ENCODE measurements around the gene PARD3B.

The PARD3B gene

DNA sequence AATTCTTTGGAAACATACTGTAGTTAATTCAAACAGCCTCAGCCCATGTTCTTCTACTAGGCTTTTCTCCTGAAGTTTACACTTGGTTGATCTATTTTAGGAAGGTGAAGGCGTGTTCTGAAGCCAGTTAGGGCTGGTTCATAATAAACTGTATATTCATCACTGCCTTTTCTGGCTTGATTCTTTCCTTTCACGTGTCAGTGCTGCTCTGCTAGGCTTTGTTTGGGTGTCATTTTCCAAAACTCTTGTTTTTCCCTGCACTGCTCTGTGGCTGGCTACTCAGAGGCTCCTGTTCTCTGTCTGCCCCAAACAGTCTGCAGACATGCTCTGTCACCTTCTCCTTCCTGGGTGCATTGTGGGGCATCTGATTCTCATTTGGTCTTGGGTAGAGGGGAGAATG, 136.1 kb downstream of the PARD3B start:
- Histone ChIP-seq H3K4me3 (ENCODE audit: low read length) (no peak overlapping the region), H3K4me1 (ENCODE audit: control insufficient read depth, insufficient read depth, low read length) (peaks cover 20% of the 10 kb centered on the region), H3K9me3 (replicated peaks; ENCODE audit: low read length) (no peaks in the 10 kb centered on the region), H3K9ac (ENCODE audit: low read depth, low read length) (peak overlapping the region; percentile 35), H3K4me2 (ENCODE audit: low read length) (no peak overlapping the region), H3K27me3 (ENCODE audit: control insufficient read depth, insufficient read depth, low read length) (no peaks in the 10 kb centered on the region), H3K36me3 (ENCODE audit: insufficient read depth, low read length) (no peaks in the 10 kb centered on the region)

DNA sequence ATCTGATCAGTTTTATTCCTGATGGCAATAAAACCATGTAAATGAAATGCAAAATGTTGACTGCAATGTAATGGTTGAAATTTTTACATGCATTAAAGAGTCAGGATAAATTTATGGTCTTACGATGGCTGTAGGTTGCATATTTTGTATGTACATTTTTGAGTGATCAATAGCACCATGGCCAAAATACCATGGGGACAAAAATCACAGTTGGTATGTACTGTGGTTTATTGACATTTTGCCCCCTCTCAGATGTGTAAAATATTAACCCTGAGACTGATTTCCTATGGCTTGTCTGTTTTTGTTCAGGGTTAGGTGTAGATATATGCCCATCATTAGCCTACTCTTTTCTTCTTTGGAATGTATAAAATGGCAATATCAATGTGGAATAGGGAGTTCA, 138.1 kb downstream of the PARD3B start:
- no peaks in the 10 kb centered on the region for H3K9me3 ChIP-seq (replicated peaks; ENCODE audit: low read length)
- H3K36me3 ChIP-seq (ENCODE audit: insufficient read depth, low read length), result no peaks in the 10 kb centered on the region
- H3K4me1 ChIP-seq (ENCODE audit: control insufficient read depth, insufficient read depth, low read length), result peaks cover 20% of the 10 kb centered on the region
- no peak overlapping the region for H3K4me2 ChIP-seq (ENCODE audit: low read length)
- H3K9ac ChIP-seq (ENCODE audit: low read depth, low read length), result no peak overlapping the region
- no peak overlapping the region for H3K4me3 ChIP-seq (ENCODE audit: low read length)
- H3K27me3 ChIP-seq (ENCODE audit: control insufficient read depth, insufficient read depth, low read length), result no peaks in the 10 kb centered on the region

DNA sequence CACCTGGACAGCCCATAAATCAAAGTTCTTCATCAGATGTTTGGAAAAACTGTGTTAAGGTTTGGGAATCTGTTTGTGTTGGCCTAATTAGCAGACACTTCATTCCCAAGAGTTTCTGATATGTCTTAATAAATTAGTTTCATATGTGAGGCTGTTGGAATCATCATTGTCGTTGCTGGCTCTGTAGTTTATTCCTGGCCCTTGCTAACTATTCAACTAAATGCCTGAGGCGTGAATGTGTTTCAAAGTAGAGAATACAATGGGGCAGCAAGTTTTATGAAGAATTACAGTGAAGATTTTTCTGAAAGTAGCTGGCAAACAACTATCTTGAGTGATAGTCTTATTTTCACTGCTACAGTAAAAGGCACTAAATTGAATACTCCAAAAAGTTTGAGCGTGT, 141.1 kb downstream of the PARD3B start:
- no peak overlapping the region for H3K4me3 ChIP-seq (ENCODE audit: low read length)
- no peaks in the 10 kb centered on the region for H3K9me3 ChIP-seq (replicated peaks; ENCODE audit: low read length)
- H3K4me2 ChIP-seq (ENCODE audit: low read length), result no peak overlapping the region
- H3K27me3 ChIP-seq (ENCODE audit: control insufficient read depth, insufficient read depth, low read length), result no peaks in the 10 kb centered on the region
- no peak overlapping the region for H3K9ac ChIP-seq (ENCODE audit: low read depth, low read length)
- no peaks in the 10 kb centered on the region for H3K36me3 ChIP-seq (ENCODE audit: insufficient read depth, low read length)
- peaks cover 6% of the 10 kb centered on the region for H3K4me1 ChIP-seq (ENCODE audit: control insufficient read depth, insufficient read depth, low read length)

DNA sequence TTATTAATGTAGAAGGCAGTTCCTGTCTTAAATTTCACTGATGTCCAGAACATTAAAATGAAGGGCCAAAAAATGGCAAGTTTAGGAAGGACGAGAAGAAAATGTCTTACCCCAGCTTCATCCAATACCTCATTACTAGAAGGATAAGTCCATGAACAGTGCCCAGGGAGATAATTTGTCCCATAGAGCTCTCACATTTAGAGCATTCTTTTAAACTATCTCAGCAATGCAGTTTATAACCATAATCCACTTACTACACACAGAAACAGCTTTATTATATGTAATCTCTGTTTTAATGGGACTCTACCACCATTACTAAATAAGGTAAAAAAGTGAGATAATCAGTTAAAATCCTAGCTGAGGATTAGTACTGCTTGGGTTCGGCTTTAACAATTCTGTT, 142.5 kb downstream of the PARD3B start:
- Histone ChIP-seq H3K36me3 (ENCODE audit: insufficient read depth, low read length) (no peaks in the 10 kb centered on the region), H3K27me3 (ENCODE audit: control insufficient read depth, insufficient read depth, low read length) (no peaks in the 10 kb centered on the region), H3K4me3 (ENCODE audit: low read length) (no peak overlapping the region), H3K9me3 (replicated peaks; ENCODE audit: low read length) (no peaks in the 10 kb centered on the region), H3K4me1 (ENCODE audit: control insufficient read depth, insufficient read depth, low read length) (no peaks in the 10 kb centered on the region), H3K9ac (ENCODE audit: low read depth, low read length) (no peak overlapping the region), H3K4me2 (ENCODE audit: low read length) (no peak overlapping the region)

DNA sequence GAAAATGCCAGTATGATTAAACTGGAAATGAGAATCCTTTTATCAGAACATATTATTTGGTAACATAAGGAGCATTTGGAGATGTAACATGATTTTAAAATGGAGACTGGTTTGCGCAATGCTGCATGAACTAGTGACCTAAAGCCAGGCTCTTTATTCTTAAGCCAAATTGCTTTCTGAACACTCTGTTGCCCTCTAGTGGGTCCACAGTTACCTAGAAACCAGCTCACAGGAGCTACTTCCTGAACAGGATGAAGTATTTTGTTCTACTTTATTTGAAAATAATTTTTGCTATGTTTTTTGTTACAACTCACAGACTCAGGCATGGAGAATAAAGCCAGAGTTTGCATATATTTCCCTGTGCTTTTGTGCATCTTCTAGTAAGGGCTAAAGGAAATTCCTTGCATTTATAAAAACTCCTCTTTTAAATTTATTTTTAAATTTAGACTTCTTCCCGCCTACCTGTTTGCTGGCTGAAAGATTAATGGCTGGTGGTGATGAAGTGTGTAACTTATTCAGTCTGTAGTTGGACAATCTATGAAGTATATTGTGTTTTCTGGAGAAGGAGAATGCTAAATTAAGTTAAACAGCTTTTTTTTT, 146.7 kb downstream of the PARD3B start:
- Histone ChIP-seq H3K9me3 (replicated peaks; ENCODE audit: low read length) (no peaks in the 10 kb centered on the region), H3K9ac (ENCODE audit: low read depth, low read length) (no peak overlapping the region), H3K4me2 (ENCODE audit: low read length) (no peak overlapping the region), H3K4me1 (ENCODE audit: control insufficient read depth, insufficient read depth, low read length) (no peaks in the 10 kb centered on the region), H3K27me3 (ENCODE audit: control insufficient read depth, insufficient read depth, low read length) (no peaks in the 10 kb centered on the region), H3K4me3 (ENCODE audit: low read length) (no peak overlapping the region), H3K36me3 (ENCODE audit: insufficient read depth, low read length) (no peaks in the 10 kb centered on the region)

DNA sequence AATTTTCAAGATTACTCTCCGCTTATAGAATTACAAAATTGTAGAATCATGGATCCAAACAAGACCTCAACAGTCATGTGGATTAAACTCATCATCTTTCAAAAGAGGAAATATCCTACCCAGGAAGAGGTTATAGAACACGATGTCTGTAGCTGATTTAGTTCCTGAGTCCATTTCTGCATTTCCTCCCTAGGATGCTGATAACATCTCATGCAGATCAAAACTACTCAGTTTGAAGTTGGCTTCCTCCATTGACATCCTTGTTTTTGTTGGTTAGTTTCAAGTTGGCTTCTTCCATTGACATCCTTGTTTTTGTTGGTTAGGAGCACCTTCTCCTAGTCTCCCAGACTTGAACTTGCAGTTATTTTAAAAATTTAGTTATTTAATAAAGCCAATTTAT, 147.5 kb downstream of the PARD3B start:
- no peaks in the 10 kb centered on the region for H3K27me3 ChIP-seq (ENCODE audit: control insufficient read depth, insufficient read depth, low read length)
- H3K9me3 ChIP-seq (replicated peaks; ENCODE audit: low read length), result no peaks in the 10 kb centered on the region
- no peaks in the 10 kb centered on the region for H3K36me3 ChIP-seq (ENCODE audit: insufficient read depth, low read length)
- H3K4me2 ChIP-seq (ENCODE audit: low read length), result no peak overlapping the region
- H3K4me1 ChIP-seq (ENCODE audit: control insufficient read depth, insufficient read depth, low read length), result no peaks in the 10 kb centered on the region
- no peak overlapping the region for H3K9ac ChIP-seq (ENCODE audit: low read depth, low read length)
- H3K4me3 ChIP-seq (ENCODE audit: low read length), result no peak overlapping the region

DNA sequence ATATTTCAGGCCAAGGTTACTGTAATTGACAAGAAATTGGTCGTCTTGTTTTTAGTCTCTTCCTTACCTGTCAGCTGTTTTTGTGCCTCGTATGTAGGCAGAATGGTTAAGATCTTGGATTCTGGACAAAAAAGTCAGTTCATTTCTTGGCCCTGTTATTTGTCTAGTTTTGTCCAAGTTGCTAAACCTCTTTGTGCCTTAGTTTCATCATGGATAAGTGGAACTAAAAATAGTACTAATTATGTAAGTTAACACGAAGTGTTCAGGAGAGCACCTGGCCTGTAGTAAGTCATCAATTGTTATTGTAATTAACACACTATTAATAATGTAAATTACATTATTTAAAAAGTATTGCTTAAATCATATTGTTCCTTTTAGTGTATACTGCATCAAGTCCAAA, 148.0 kb downstream of the PARD3B start:
- Histone ChIP-seq H3K27me3 (ENCODE audit: control insufficient read depth, insufficient read depth, low read length) (no peaks in the 10 kb centered on the region), H3K9ac (ENCODE audit: low read depth, low read length) (no peak overlapping the region)

DNA sequence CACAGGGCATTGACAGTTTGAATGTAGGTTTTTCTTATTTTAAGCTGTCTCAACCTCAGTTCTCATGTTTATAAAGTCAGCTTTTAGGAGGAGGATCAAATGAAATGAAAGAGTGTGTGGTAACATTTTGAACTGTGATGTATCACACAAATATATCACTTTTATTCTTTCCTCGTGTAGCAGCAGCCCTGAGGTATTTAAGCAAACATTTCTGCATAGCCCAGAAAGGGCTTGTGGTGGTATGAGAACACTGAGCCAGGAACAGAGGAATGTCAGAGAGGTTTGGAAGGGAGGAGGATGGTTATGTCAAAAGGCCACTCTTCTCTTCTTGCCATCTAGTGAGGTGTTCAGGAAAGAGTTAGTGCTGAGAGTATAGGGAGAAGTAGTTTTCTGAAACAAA, 150.2 kb downstream of the PARD3B start:
- H3K36me3 ChIP-seq (ENCODE audit: insufficient read depth, low read length), result no peaks in the 10 kb centered on the region
- no peaks in the 10 kb centered on the region for H3K9me3 ChIP-seq (replicated peaks; ENCODE audit: low read length)
- H3K4me2 ChIP-seq (ENCODE audit: low read length), result no peak overlapping the region
- no peaks in the 10 kb centered on the region for H3K4me1 ChIP-seq (ENCODE audit: control insufficient read depth, insufficient read depth, low read length)
- no peaks in the 10 kb centered on the region for H3K27me3 ChIP-seq (ENCODE audit: control insufficient read depth, insufficient read depth, low read length)
- H3K4me3 ChIP-seq (ENCODE audit: low read length), result no peak overlapping the region
- H3K9ac ChIP-seq (ENCODE audit: low read depth, low read length), result no peak overlapping the region

More for the DNA sequence above, 148.0 kb downstream of the PARD3B start:
- H3K4me1 ChIP-seq (ENCODE audit: control insufficient read depth, insufficient read depth, low read length), result no peaks in the 10 kb centered on the region
- H3K4me3 ChIP-seq (ENCODE audit: low read length), result no peak overlapping the region
- no peak overlapping the region for H3K4me2 ChIP-seq (ENCODE audit: low read length)
- H3K36me3 ChIP-seq (ENCODE audit: insufficient read depth, low read length), result no peaks in the 10 kb centered on the region
- H3K9me3 ChIP-seq (replicated peaks; ENCODE audit: low read length), result no peaks in the 10 kb centered on the region

DNA sequence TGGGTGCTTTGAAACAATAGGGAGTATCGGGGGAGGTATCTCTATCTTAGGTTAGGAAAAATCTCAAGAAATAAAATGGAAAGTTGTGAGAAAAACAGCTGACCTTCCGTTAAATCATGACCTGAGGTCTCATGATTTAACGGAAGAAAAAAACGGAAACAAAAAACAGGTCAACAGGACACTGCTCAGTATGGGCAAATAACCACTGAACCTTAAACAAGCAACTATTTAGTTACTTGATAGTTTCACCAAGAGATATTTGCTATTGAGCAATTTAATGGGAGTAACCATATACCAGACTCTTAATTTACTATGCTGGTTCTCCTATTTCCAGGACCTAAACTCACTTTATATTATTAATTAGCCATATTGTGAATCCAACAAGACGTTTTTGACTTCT, 150.8 kb downstream of the PARD3B start:
- no peak overlapping the region for H3K4me3 ChIP-seq (ENCODE audit: low read length)
- H3K9me3 ChIP-seq (replicated peaks; ENCODE audit: low read length), result no peaks in the 10 kb centered on the region
- H3K4me2 ChIP-seq (ENCODE audit: low read length), result no peak overlapping the region
- H3K27me3 ChIP-seq (ENCODE audit: control insufficient read depth, insufficient read depth, low read length), result no peaks in the 10 kb centered on the region
- no peaks in the 10 kb centered on the region for H3K4me1 ChIP-seq (ENCODE audit: control insufficient read depth, insufficient read depth, low read length)
- H3K9ac ChIP-seq (ENCODE audit: low read depth, low read length), result no peak overlapping the region
- H3K36me3 ChIP-seq (ENCODE audit: insufficient read depth, low read length), result no peaks in the 10 kb centered on the region

DNA sequence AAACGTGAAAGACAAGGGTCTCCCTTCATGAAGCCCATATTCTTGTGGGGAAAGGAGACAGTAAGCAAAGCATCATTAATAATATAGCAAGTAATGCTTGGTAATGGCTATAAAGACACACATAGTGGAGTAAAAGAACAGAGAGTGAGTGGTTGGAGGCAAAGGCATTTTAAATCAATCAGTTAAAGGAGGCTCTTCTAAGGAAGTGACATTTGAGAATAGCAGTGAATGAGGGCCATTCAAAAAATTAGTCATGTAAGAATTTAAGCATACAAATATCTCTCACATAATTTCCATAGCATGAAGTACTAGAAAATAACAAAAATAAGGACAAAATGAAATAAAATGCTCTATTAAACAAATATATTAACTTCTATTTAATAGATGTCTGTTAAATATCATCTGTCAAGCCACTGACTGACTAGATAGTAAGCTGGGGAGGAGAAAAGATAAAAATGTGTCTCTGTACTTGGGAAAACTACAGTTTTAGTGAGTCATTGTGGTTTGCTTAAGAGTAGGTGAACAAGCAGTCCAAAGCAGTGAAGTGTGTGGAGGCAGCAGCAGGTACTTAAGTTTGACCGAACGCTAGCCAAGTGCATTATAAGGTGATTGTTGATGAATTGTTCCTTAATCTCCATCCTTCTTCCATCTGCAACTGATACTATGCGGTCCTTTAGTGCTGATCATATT, 160.1 kb downstream of the PARD3B start:
- no peak overlapping the region for H3K4me2 ChIP-seq (ENCODE audit: low read length)
- no peak overlapping the region for H3K4me3 ChIP-seq (ENCODE audit: low read length)
- H3K36me3 ChIP-seq (ENCODE audit: insufficient read depth, low read length), result no peaks in the 10 kb centered on the region
- H3K4me1 ChIP-seq (ENCODE audit: control insufficient read depth, insufficient read depth, low read length), result peaks cover 5% of the 10 kb centered on the region
- H3K9me3 ChIP-seq (replicated peaks; ENCODE audit: low read length), result no peaks in the 10 kb centered on the region
- no peak overlapping the region for H3K9ac ChIP-seq (ENCODE audit: low read depth, low read length)
- H3K27me3 ChIP-seq (ENCODE audit: control insufficient read depth, insufficient read depth, low read length), result no peaks in the 10 kb centered on the region

DNA sequence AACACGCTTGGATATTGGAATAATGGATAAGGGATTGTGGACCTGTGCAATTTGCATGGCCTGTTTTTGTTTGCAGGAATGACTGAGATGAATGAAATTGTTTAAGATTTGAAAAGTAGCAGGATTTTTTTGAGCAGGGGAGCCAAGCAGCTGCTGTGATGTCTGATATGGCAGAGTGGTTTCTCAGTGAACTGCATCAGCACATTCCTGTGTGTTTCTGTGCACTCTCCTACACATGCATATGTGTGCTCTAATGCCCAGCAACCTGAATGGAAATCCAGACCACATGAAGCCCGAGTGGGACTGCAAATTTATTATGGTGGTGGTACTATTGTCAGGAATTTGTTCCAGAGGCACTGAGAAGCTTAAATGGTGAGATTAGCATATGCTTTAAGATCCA, 161.7 kb downstream of the PARD3B start:
- Histone ChIP-seq H3K4me3 (ENCODE audit: low read length) (no peak overlapping the region), H3K4me2 (ENCODE audit: low read length) (no peak overlapping the region), H3K36me3 (ENCODE audit: insufficient read depth, low read length) (no peaks in the 10 kb centered on the region), H3K4me1 (ENCODE audit: control insufficient read depth, insufficient read depth, low read length) (peaks cover 5% of the 10 kb centered on the region), H3K9ac (ENCODE audit: low read depth, low read length) (no peak overlapping the region), H3K27me3 (ENCODE audit: control insufficient read depth, insufficient read depth, low read length) (no peaks in the 10 kb centered on the region), H3K9me3 (replicated peaks; ENCODE audit: low read length) (no peaks in the 10 kb centered on the region)

DNA sequence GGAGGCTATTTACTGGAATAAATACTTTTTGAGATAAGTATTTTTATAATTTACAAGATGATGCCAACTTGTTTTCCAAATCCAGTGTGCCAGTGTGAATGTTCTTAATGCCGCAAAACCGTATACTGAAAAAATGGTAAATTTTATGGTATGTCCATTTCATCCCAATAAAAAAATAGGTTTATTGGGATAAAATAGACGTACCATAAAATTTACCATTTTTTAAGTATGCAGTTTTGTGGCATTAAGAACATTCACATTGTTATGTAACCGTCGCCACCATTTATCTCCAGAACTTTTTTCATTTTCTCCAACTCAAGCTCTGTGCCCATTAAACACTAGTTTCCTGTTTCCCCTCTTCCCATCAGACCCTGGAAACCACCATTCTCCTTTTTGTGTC, 167.9 kb downstream of the PARD3B start:
- H3K4me1 ChIP-seq (ENCODE audit: control insufficient read depth, insufficient read depth, low read length), result no peaks in the 10 kb centered on the region
- no peaks in the 10 kb centered on the region for H3K36me3 ChIP-seq (ENCODE audit: insufficient read depth, low read length)
- H3K4me2 ChIP-seq (ENCODE audit: low read length), result no peak overlapping the region
- no peak overlapping the region for H3K4me3 ChIP-seq (ENCODE audit: low read length)
- no peaks in the 10 kb centered on the region for H3K27me3 ChIP-seq (ENCODE audit: control insufficient read depth, insufficient read depth, low read length)
- no peaks in the 10 kb centered on the region for H3K9me3 ChIP-seq (replicated peaks; ENCODE audit: low read length)
- H3K9ac ChIP-seq (ENCODE audit: low read depth, low read length), result no peak overlapping the region

Measured in skeletal muscle satellite cell (primary cell).